ENCODE results near the gene DDOST. TPM values are rescaled to one million over a fixed set of nuclear protein-coding genes. Genes with fewer than 3 reads are reported as not detected.
A peak's percentile ranks its signal among the peaks of the same experiment; 100 is the strongest.

The DDOST gene
- total and polyA plus RNA-seq, 2 experiments from 2014 or later: 320 to 405 TPM

DNA sequence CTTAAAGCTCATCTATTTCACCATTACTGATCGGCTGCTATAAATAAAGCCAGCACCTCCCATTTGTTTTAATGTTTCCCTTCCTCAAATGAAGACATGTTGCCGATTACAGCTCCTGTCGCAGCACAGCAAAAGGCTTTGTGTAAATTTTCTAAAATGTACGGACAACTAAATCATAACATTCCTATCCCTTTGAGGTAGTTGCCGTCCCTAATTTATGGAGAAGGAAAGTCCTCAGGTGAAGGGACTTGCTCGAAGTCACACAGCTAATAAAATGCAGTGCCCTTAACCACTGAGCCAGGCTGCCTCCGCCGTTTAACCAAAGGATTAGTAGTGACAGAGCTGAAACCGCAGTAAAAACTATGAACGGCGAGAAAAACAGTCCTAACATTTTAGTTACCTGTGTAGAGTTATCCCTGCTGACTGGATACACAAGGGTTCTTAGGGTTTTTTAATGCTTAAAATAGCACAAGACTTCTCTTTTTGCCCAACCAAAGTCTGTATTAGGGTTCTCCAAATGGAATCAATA is 27.0 kb downstream of the DDOST start:
- Histone ChIP-seq H3K9me3 (ENCODE audit: low read depth) (no peaks in the 10 kb centered on the region), H3K4me2 (peak overlapping the region; percentile 95), H3K4me3 (peak overlapping the region; percentile 81), H3K9me2 (replicated peaks; ENCODE audit: insufficient read depth) (no peaks in the 10 kb centered on the region), H3K4me1 (ENCODE audit: insufficient read depth) (peaks cover 4% of the 10 kb centered on the region), H4K20me1 (ENCODE audit: insufficient read depth, poor library complexity, severe bottlenecking) (peaks cover 6% of the 10 kb centered on the region), H3K79me2 (peaks cover 5% of the 10 kb centered on the region), H3K27me3 (no peaks in the 10 kb centered on the region), H3K27ac (peak overlapping the region; percentile 96), H3K36me3 (replicated peaks; ENCODE audit: insufficient read depth, low read depth) (no peaks in the 10 kb centered on the region), H2AFZ (peak overlapping the region; percentile 96)
- TF ChIP-seq EZH2 (IDR thresholded peaks at IDR 0.05; ENCODE audit: borderline replicate concordance): no peak
- TF ChIP-seq, protein P1, sequence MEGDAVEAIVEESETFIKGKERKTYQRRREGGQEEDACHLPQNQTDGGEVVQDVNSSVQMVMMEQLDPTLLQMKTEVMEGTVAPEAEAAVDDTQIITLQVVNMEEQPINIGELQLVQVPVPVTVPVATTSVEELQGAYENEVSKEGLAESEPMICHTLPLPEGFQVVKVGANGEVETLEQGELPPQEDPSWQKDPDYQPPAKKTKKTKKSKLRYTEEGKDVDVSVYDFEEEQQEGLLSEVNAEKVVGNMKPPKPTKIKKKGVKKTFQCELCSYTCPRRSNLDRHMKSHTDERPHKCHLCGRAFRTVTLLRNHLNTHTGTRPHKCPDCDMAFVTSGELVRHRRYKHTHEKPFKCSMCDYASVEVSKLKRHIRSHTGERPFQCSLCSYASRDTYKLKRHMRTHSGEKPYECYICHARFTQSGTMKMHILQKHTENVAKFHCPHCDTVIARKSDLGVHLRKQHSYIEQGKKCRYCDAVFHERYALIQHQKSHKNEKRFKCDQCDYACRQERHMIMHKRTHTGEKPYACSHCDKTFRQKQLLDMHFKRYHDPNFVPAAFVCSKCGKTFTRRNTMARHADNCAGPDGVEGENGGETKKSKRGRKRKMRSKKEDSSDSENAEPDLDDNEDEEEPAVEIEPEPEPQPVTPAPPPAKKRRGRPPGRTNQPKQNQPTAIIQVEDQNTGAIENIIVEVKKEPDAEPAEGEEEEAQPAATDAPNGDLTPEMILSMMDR (IDR thresholded peaks at IDR 0.05; ENCODE audit: poor library complexity): no peak
- no peak for TF ChIP-seq EZH2phosphoT487 (IDR thresholded peaks at IDR 0.05; ENCODE audit: low read depth, severe bottlenecking, unreplicated experiment)
- 2% methylated on average over 11 of the region's 11 CpGs for WGBS (ENCODE audit: low lambda C conversion rate, missing lambda C conversion rate)
- peak; percentile 15 for DNase-seq (ENCODE audit: low spot score)

DNA sequence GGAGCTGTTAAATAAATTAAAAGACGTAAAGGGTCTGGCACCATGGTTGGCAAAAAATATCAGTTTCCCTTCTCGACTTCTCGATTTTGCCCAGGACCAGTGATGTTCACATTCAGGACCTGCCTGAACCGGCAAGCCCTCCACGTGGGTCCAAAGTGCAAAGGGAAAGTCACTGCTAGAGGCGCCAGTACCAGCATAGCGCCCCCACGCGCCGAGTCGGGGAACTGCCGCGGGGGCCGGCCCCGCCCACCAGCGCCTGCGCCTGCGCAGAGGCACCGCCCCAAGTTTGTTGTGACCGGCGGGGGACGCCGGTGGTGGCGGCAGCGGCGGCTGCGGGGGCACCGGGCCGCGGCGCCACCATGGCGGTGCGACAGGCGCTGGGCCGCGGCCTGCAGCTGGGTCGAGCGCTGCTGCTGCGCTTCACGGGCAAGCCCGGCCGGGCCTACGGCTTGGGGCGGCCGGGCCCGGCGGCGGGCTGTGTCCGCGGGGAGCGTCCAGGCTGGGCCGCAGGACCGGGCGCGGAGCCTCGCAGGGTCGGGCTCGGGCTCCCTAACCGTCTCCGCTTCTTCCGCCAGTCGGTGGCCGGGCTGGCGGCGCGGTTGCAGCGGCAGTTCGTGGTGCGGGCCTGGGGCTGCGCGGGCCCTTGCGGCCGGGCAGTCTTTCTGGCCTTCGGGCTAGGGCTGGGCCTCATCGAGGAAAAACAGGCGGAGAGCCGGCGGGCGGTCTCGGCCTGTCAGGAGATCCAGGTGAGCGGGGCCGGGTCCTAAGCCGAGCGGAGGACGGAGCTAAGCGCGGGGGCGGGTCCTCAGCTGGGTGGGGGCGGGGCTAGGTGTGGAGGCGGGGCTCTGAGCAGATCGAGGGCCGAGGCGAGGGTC is 27.7 kb downstream of the DDOST start, which contains the start of gene PINK1:
Gene PINK1, plus strand, starts transcription at position 269 of the 875 bp plus-strand sequence. Its CDS starts 91 bp downstream, at position 360.
- Histone ChIP-seq H3K4me2 (peak within 1 kb of the TSS; percentile 95), H3K4me3 (peak within 1 kb of the TSS; percentile 81), H3K27me3 (no peaks in the 10 kb centered on the region), H3K4me1 (ENCODE audit: insufficient read depth) (peaks cover 4% of the 10 kb centered on the region), H4K20me1 (ENCODE audit: insufficient read depth, poor library complexity, severe bottlenecking) (peaks cover 6% of the 10 kb centered on the region), H3K9me3 (ENCODE audit: low read depth) (no peaks in the 10 kb centered on the region), H3K27ac (peak within 1 kb of the TSS; percentile 96), H2AFZ (peak within 1 kb of the TSS; percentile 96), H3K9me2 (replicated peaks; ENCODE audit: insufficient read depth) (no peaks in the 10 kb centered on the region), H3K36me3 (replicated peaks; ENCODE audit: insufficient read depth, low read depth) (no peaks in the 10 kb centered on the region), H3K79me2 (peaks cover 5% of the 10 kb centered on the region)
- WGBS (ENCODE audit: low lambda C conversion rate, missing lambda C conversion rate): 2% methylated on average over 83 of the region's 93 CpGs
- TF ChIP-seq EZH2 (IDR thresholded peaks at IDR 0.05; ENCODE audit: borderline replicate concordance): no peak
- TF ChIP-seq, protein P1 (IDR thresholded peaks at IDR 0.05; ENCODE audit: poor library complexity): peak; percentile 100
- DNase-seq (ENCODE audit: low spot score): peak; percentile 93

DNA sequence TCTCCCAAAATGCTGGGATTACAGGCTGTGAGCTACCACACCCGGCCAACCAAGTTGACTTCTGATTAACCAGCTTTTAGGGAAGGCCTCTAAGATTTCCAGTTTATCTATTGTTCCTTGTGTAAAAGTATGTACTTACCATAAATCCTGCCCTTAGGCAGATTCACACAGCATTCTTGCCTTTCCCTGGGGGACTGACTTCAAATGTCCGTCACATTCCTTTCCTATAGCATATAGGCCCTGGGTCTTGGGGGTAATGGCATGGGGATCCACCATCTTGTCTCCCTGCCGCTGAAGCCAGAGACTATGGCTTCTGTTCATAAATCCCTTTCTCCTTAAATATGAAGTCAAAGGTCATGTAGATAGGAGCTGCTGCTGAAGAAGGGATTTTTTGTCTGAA is 28.8 kb downstream of the DDOST start:
- WGBS (ENCODE audit: low lambda C conversion rate, missing lambda C conversion rate): 78% methylated on average over 3 of the region's 3 CpGs

More for the DNA sequence above, 28.8 kb downstream of the DDOST start:
- Histone ChIP-seq H4K20me1 (ENCODE audit: insufficient read depth, poor library complexity, severe bottlenecking) (peaks cover 6% of the 10 kb centered on the region), H3K36me3 (replicated peaks; ENCODE audit: insufficient read depth, low read depth) (no peaks in the 10 kb centered on the region), H3K9me3 (ENCODE audit: low read depth) (no peaks in the 10 kb centered on the region), H3K79me2 (peaks cover 5% of the 10 kb centered on the region), H3K4me3 (no peak overlapping the region), H3K4me1 (ENCODE audit: insufficient read depth) (peaks cover 4% of the 10 kb centered on the region), H3K4me2 (no peak overlapping the region), H3K27me3 (no peaks in the 10 kb centered on the region), H3K9me2 (replicated peaks; ENCODE audit: insufficient read depth) (no peaks in the 10 kb centered on the region), H2AFZ (no peak overlapping the region), H3K27ac (no peak overlapping the region)
- DNase-seq (ENCODE audit: low spot score): no peak
- TF ChIP-seq EZH2 (IDR thresholded peaks at IDR 0.05; ENCODE audit: borderline replicate concordance): no peak
- TF ChIP-seq, protein P1 (IDR thresholded peaks at IDR 0.05; ENCODE audit: poor library complexity): no peak
